Loucy (cell line): ENCODE results near the gene SCAPER.

Experiments used
- H2AFZ ChIP-seq: fragments of 200-600 bp; sonication (generic); 2 replicates; pipeline ENCODE4 v1.6.0; 2016; ENCODE audit warnings: antibody characterized with exemption, mild to moderate bottlenecking, low read length, moderate library complexity
- H3F3A ChIP-seq: fragments of 200-600 bp; 2 replicates; pipeline ENCODE4 v1.6.0; 2016; ENCODE audit warnings: antibody characterized with exemption, low read depth, mild to moderate bottlenecking
- H3K27me3 ChIP-seq: fragments of 200-600 bp; sonication (generic); 2 replicates; pipeline ENCODE4 v1.6.1; 2014; ENCODE audit warnings: low read length, mild to moderate bottlenecking; ENCODE audit not compliant: insufficient read depth, poor library complexity, severe bottlenecking
- H3K36me3 ChIP-seq: fragments of 200-600 bp; sonication (generic); 2 replicates; pipeline ENCODE4 v1.6.1; 2016; ENCODE audit warnings: low read length; ENCODE audit not compliant: insufficient read depth
- H3K4me1 ChIP-seq: fragments of 200-600 bp; sonication (generic); 2 replicates; pipeline ENCODE4 v1.5.1; 2014; ENCODE audit warnings: low read length, mild to moderate bottlenecking; ENCODE audit not compliant: insufficient read depth, poor library complexity, severe bottlenecking
- H3K4me2 ChIP-seq: fragments of 200-600 bp; sonication (generic); 2 replicates; pipeline ENCODE4 v1.6.0; 2014; ENCODE audit warnings: antibody characterized with exemption, low read length, low read depth, mild to moderate bottlenecking; ENCODE audit not compliant: poor library complexity, severe bottlenecking
- H3K4me3 ChIP-seq: fragments of 200-600 bp; sonication (generic); 2 replicates; pipeline ENCODE4 v1.5.1; 2014; ENCODE audit warnings: low read length, mild to moderate bottlenecking, mixed read lengths; ENCODE audit not compliant: poor library complexity, severe bottlenecking
- H3K79me2 ChIP-seq: fragments of 200-600 bp; sonication (generic); 2 replicates; pipeline ENCODE4 v1.6.1; 2014; ENCODE audit warnings: low read length; ENCODE audit not compliant: insufficient read depth
- H3K9ac ChIP-seq: fragments of 200-600 bp; sonication (generic); 2 replicates; pipeline ENCODE4 v1.6.0; 2014; ENCODE audit warnings: mild to moderate bottlenecking, low read depth, low read length, moderate library complexity; ENCODE audit not compliant: poor library complexity, severe bottlenecking
- H3K9me2 ChIP-seq: fragments of 200-600 bp; sonication (generic); replicated peaks from 2 replicates; pipeline ENCODE4 v1.6.1; 2016; ENCODE audit warnings: low read depth, low read length, mixed read lengths
- H3K9me3 ChIP-seq: fragments of 200-600 bp; sonication (generic); 2 replicates; pipeline ENCODE4 v1.6.1; 2014; ENCODE audit warnings: mild to moderate bottlenecking, antibody characterized with exemption, low read length, low read depth; ENCODE audit not compliant: insufficient read depth
- H4K20me1 ChIP-seq: fragments of 200-600 bp; sonication (generic); 2 replicates; pipeline ENCODE4 v1.6.0; 2014; ENCODE audit warnings: antibody characterized with exemption, low read length, mild to moderate bottlenecking; ENCODE audit not compliant: insufficient read depth, poor library complexity, severe bottlenecking
- EZH2phosphoT487 ChIP-seq: fragments of 200-600 bp; IDR thresholded peaks from 2 replicates; pipeline ENCODE4 v1.6.1; 2018; ENCODE audit warnings: antibody characterized with exemption, mild to moderate bottlenecking, moderate library complexity, borderline replicate concordance
- TF ChIP-seq, protein P1 (sequence below): fragments of 200-600 bp; sonication (generic); conservative IDR thresholded peaks from 2 replicates; pipeline ENCODE4 v1.5.1; 2014; ENCODE audit warnings: mild to moderate bottlenecking, antibody characterized with exemption, low read length

The SCAPER gene

DNA sequence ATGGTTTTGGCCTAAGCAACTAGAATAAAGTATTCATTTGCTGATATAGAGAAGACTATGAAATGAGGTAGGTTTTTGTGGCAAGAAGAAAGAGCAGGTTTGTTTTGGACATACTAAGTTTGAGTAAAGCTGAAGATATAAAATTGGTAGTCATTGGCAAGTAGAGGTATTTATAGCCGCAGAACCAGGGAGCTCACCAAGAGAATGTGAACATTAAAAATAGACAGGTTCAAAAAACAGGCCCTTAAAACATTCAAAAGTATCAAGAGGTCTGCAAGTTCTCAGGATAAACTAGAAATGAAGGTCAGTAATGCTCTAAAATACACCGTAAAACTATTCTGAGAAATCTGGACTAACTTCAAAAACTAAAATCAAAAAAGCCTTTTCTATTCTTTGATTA lies 240.7 kb downstream of the SCAPER start:
- H3K9ac ChIP-seq = no peak overlapping the region

DNA sequence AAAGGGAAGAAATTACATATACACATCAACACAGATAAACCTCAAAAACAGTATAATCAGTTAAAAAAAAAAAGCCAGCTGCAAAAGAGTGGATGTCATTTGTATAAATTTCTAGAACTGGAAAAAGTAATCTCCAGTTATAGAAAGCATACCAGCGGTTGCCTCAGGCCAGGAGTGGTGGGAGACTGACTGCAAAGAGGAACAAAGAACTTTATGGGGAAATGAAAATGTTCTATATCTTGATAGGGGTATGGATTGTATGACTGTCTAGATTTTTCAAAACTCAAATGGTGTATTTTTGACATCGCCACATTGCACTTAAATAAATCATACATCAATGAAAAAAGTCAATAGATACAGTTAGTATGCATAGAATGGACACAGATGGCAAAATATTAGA lies 241.6 kb downstream of the SCAPER start:
- no peak for TF ChIP-seq EZH2phosphoT487
- TF ChIP-seq, protein P1, sequence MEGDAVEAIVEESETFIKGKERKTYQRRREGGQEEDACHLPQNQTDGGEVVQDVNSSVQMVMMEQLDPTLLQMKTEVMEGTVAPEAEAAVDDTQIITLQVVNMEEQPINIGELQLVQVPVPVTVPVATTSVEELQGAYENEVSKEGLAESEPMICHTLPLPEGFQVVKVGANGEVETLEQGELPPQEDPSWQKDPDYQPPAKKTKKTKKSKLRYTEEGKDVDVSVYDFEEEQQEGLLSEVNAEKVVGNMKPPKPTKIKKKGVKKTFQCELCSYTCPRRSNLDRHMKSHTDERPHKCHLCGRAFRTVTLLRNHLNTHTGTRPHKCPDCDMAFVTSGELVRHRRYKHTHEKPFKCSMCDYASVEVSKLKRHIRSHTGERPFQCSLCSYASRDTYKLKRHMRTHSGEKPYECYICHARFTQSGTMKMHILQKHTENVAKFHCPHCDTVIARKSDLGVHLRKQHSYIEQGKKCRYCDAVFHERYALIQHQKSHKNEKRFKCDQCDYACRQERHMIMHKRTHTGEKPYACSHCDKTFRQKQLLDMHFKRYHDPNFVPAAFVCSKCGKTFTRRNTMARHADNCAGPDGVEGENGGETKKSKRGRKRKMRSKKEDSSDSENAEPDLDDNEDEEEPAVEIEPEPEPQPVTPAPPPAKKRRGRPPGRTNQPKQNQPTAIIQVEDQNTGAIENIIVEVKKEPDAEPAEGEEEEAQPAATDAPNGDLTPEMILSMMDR = no peak
- Histone ChIP-seq H2AFZ (no peak overlapping the region), H3K9me2 (no peaks in the 10 kb centered on the region), H4K20me1 (no peaks in the 10 kb centered on the region), H3K9ac (no peak overlapping the region), H3F3A (no peaks in the 10 kb centered on the region), H3K4me2 (no peak overlapping the region), H3K27me3 (no peaks in the 10 kb centered on the region), H3K4me1 (no peaks in the 10 kb centered on the region), H3K36me3 (no peaks in the 10 kb centered on the region), H3K79me2 (no peaks in the 10 kb centered on the region), H3K4me3 (no peak overlapping the region), H3K9me3 (no peaks in the 10 kb centered on the region)

More for the DNA sequence above, 240.7 kb downstream of the SCAPER start:
- no peak overlapping the region for H2AFZ ChIP-seq
- H3K27me3 ChIP-seq = no peaks in the 10 kb centered on the region
- H3K79me2 ChIP-seq = no peaks in the 10 kb centered on the region
- no peaks in the 10 kb centered on the region for H3K36me3 ChIP-seq
- no peaks in the 10 kb centered on the region for H3K9me2 ChIP-seq
- TF ChIP-seq, protein P1 = no peak
- no peak for TF ChIP-seq EZH2phosphoT487
- H4K20me1 ChIP-seq = no peaks in the 10 kb centered on the region
- no peak overlapping the region for H3K4me2 ChIP-seq
- H3K4me3 ChIP-seq = no peak overlapping the region
- no peaks in the 10 kb centered on the region for H3K4me1 ChIP-seq
- no peaks in the 10 kb centered on the region for H3F3A ChIP-seq
- H3K9me3 ChIP-seq = no peaks in the 10 kb centered on the region

- Histone ChIP-seq H3K9me2 (no peaks in the 10 kb centered on the region), H3F3A (no peaks in the 10 kb centered on the region), H3K27me3 (no peaks in the 10 kb centered on the region), H3K36me3 (peaks cover 3% of the 10 kb centered on the region; the same call in 1 of the 2 replicates), H2AFZ (no peak overlapping the region), H3K79me2 (no peaks in the 10 kb centered on the region), H3K4me2 (no peak overlapping the region), H3K4me3 (no peak overlapping the region), H3K4me1 (no peaks in the 10 kb centered on the region), H3K9me3 (peaks cover 5% of the 10 kb centered on the region; the same call in 1 of the 2 replicates), H4K20me1 (no peaks in the 10 kb centered on the region), H3K9ac (no peak overlapping the region)
- TF ChIP-seq EZH2phosphoT487 = no peak
- TF ChIP-seq, protein P1 = no peak
Observed at GRCh38 chr15:76648732-76649444, 256.3 kb downstream of the SCAPER start.
